ENCODE measurements around the gene MLF2. TPM values are rescaled to one million over a fixed set of nuclear protein-coding genes. Genes with fewer than 3 reads are reported as not detected.
"Not testable (repeated sequence)": the region's sequence is repeated elsewhere in the genome, so short reads cannot be mapped to it uniquely, and the experiment has no call there.

Gene MLF2
- total and polyA plus RNA-seq, 5 donors = 123 to 146 (median 132) TPM

GRCh38 chr12:6745741-6746525 is 7.0 kb downstream of the MLF2 start:
- Histone ChIP-seq H3K27ac (ENCODE audit: low read length) (no peak overlapping the region), H3K4me3 (ENCODE audit: low read length) (no peak overlapping the region), H3K9me3 (ENCODE audit: control insufficient read depth, low read length) (no peaks in the 10 kb centered on the region), H3K4me1 (ENCODE audit: control insufficient read depth, insufficient read depth, low read length) (no peaks in the 10 kb centered on the region), H3K27me3 (ENCODE audit: control insufficient read depth, insufficient read depth) (no peaks in the 10 kb centered on the region)
- 61% methylated on average over 13 of the region's 13 CpGs for WGBS
- ATAC-seq = peak; percentile 15 to 30
- DNase-seq = no peak
- intact Hi-C loops (cut with DNase I) = no loop called here

DNA sequence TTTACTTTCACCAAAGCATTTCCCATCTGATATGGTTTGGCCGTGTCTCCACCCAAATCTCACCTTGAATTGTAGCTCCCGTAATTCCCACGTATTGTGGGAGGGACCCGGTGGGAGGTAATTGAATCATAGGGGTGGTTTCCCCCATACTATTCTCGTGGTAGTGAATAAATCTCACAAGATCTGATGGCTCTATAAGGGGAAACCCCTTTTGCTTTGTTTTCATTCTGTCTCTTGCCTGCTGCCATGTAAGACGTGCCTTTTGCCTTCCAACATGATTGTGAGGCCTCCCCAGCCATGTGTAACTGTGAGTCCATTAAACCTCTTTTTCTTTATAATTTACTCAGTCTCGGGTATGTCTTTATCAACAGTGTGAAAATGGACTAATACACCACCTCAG is 9.6 kb downstream of the MLF2 start:
- H3K9me3 ChIP-seq (ENCODE audit: control insufficient read depth, low read length); H3K4me3 ChIP-seq (ENCODE audit: low read length); H3K4me1 ChIP-seq (ENCODE audit: control insufficient read depth, insufficient read depth, low read length); ATAC-seq; H3K27me3 ChIP-seq (ENCODE audit: control insufficient read depth, insufficient read depth); H3K27ac ChIP-seq (ENCODE audit: low read length); DNase-seq; intact Hi-C loops (cut with DNase I): not testable (repeated sequence)
- WGBS = 73% methylated on average over 7 of the region's 7 CpGs

- H3K9me3 ChIP-seq (ENCODE audit: control insufficient read depth, low read length) = no peaks in the 10 kb centered on the region
- WGBS = 84% methylated on average over 3 of the region's 3 CpGs
- intact Hi-C loops (cut with DNase I) = no loop called here
- DNase-seq = no peak
- H3K4me1 ChIP-seq (ENCODE audit: control insufficient read depth, insufficient read depth, low read length) = no peaks in the 10 kb centered on the region
- no peak overlapping the region for H3K4me3 ChIP-seq (ENCODE audit: low read length)
- H3K27me3 ChIP-seq (ENCODE audit: control insufficient read depth, insufficient read depth) = no peaks in the 10 kb centered on the region
- H3K27ac ChIP-seq (ENCODE audit: low read length) = no peak overlapping the region
- no peak for ATAC-seq
Observed at GRCh38 chr12:6742834-6743233, 10.1 kb downstream of the MLF2 start.

GRCh38 chr12:6742080-6742479 is 10.9 kb downstream of the MLF2 start:
- H3K9me3 ChIP-seq (ENCODE audit: control insufficient read depth, low read length); H3K4me1 ChIP-seq (ENCODE audit: control insufficient read depth, insufficient read depth, low read length); DNase-seq; H3K27me3 ChIP-seq (ENCODE audit: control insufficient read depth, insufficient read depth); ATAC-seq; H3K4me3 ChIP-seq (ENCODE audit: low read length); H3K27ac ChIP-seq (ENCODE audit: low read length); intact Hi-C loops (cut with DNase I): not testable (repeated sequence)
- 69% methylated on average over 12 of the region's 12 CpGs for WGBS

- Histone ChIP-seq H3K4me1 (ENCODE audit: control insufficient read depth, insufficient read depth, low read length) (no peaks in the 10 kb centered on the region), H3K27ac (ENCODE audit: low read length) (no peak overlapping the region), H3K4me3 (ENCODE audit: low read length) (no peak overlapping the region), H3K27me3 (ENCODE audit: control insufficient read depth, insufficient read depth) (no peaks in the 10 kb centered on the region), H3K9me3 (ENCODE audit: control insufficient read depth, low read length) (no peaks in the 10 kb centered on the region)
- intact Hi-C loops (cut with DNase I) = loop anchor here in 1 of 4 donors (5.0 to 10.0 kb wide), 2 partner anchors 48 to 91 kb away; partner anchors contain the start of genes CD4 and P3H3
- ATAC-seq (no peak), DNase-seq (no peak)
- 96% methylated on average over 5 of the region's 5 CpGs for WGBS
Observed at GRCh38 chr12:6736754-6737153, 16.2 kb downstream of the MLF2 start.

DNA sequence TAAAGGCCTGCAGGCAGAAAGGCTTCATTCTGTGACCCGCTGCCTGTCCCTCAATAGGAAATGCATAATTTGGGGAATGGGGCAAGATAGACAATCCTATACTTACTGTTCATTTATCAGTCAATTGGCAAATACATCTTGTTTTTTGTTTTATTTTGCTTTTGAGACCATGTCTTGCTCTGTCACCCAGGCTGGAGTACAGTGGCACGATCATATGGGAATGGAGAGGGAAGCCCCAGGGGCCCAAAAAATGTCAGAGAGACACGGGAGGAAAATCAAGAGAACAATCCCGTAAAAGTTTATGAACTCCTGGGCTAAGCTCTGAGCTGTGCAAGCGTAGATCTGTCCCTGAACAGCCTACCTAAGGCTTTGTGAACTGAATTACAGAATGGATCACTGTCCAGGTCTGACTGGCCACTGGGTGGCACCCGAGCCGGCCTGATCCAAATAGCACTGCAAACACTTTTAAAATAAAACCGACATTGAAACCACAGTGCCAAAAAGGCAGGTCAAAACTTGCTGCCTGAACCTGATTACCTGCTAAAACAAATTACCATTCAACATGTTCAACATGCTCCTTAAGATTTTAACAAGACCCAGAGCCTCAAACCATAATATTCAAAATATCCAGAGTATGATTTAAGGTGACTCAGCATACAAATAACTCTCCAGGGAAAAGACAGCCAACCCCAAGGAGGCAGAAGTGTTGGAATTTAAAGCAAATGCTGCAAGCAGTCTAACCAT is 17.3 kb downstream of the MLF2 start:
- 37% methylated on average over 8 of the region's 8 CpGs for WGBS
- peak; percentile 88 to 91 for ATAC-seq
- Histone ChIP-seq H3K9me3 (ENCODE audit: control insufficient read depth, low read length) (no peaks in the 10 kb centered on the region), H3K4me3 (ENCODE audit: low read length) (no peak overlapping the region), H3K27ac (ENCODE audit: low read length) (no peak overlapping the region), H3K4me1 (ENCODE audit: control insufficient read depth, insufficient read depth, low read length) (no peaks in the 10 kb centered on the region), H3K27me3 (ENCODE audit: control insufficient read depth, insufficient read depth) (no peaks in the 10 kb centered on the region)
- DNase-seq = peak; percentile 58 to 90 (median 85)
- intact Hi-C loops (cut with DNase I) = loop anchor here in 1 of 4 donors (5.0 to 10.0 kb wide), 2 partner anchors 49 to 92 kb away; partner anchors contain the start of genes CD4 and P3H3

DNA sequence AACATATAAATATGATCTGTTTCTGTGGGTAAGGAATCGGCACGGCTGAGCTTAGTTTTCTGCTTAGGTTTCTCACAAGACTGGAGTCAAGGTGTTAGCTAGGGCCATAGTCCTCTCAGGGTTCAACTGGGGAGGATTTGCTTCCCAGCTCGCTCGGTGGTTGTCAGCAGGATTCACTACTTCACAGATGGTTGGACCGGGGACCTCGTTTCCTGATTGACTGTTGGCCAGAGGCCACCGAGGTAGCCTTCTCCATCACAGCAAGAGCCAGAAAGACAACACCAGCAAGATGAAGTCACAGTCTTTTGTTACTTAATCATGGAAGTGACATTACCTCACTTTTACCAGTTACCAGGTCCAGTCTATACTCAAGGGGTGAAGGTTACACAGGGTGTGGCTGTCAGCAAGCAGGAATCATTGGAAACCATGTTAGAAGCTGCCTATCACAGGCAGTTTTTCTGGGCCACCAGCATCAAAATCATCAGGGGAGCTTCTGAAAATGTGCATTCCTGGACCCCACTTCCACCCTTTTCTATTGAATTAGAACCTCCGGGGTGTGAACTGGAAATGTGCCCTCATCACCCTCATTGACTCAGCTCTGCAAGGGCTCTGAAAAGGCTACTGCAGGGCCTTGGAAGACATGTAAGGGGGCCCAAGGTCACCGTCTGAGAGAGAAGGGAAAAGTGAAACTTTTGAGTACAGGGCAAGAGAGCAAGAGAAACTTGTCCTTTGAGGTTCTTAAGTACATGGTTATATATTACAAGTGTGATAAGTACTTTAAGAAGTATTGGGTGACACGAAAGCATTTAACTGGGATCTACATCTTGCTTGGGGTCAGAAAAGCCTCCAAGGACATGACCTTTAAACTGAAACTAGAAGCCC is 18.2 kb downstream of the MLF2 start:
- Histone ChIP-seq H3K27me3 (ENCODE audit: control insufficient read depth, insufficient read depth) (no peaks in the 10 kb centered on the region), H3K9me3 (ENCODE audit: control insufficient read depth, low read length) (no peaks in the 10 kb centered on the region), H3K4me1 (ENCODE audit: control insufficient read depth, insufficient read depth, low read length) (no peaks in the 10 kb centered on the region), H3K4me3 (ENCODE audit: low read length) (no peak overlapping the region), H3K27ac (ENCODE audit: low read length) (no peak overlapping the region)
- ATAC-seq (no peak), DNase-seq (no peak)
- 68% methylated on average over 10 of the region's 10 CpGs for WGBS
- intact Hi-C loops (cut with DNase I) = loop anchor here in 1 of 4 donors (5.0 to 10.0 kb wide), 2 partner anchors 50 to 93 kb away; partner anchors contain the start of genes CD4 and P3H3

DNA sequence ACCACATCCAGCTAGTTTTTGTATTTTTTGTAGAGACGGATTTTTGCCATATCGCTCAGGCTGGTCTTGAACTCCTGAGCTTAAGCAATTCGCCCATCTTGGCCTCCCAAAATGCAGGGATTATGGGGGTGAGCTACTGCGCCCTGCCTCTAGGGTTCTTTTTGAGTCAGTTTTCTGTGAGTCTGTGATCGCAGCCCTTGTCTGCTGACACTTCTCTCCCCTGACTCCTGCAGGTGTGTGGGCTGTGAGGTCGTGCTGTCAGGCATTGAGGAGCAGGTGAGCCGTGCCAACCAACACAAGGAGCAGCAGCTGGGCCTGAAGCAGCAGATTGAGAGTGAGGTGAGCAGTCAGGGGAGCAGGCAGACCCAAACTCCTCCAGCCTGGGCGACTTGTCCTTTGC is 22.8 kb downstream of the MLF2 start:
- Histone ChIP-seq H3K4me3 (ENCODE audit: low read length) (no peak overlapping the region), H3K27me3 (ENCODE audit: control insufficient read depth, insufficient read depth) (no peaks in the 10 kb centered on the region), H3K4me1 (ENCODE audit: control insufficient read depth, insufficient read depth, low read length) (no peaks in the 10 kb centered on the region), H3K9me3 (ENCODE audit: control insufficient read depth, low read length) (no peaks in the 10 kb centered on the region), H3K27ac (ENCODE audit: low read length) (no peak overlapping the region)
- intact Hi-C loops (cut with DNase I) = loop anchor here in 1 of 4 donors (10.0 kb wide), 1 partner anchor 55 kb away; the partner anchor contains the start of gene CD4
- 92% methylated on average over 8 of the region's 8 CpGs for WGBS
- DNase-seq (no peak), ATAC-seq (no peak)

GRCh38 chr12:6729186-6729585 is 23.8 kb downstream of the MLF2 start:
- no peaks in the 10 kb centered on the region for H3K27me3 ChIP-seq (ENCODE audit: control insufficient read depth, insufficient read depth)
- no peak for ATAC-seq

DNA sequence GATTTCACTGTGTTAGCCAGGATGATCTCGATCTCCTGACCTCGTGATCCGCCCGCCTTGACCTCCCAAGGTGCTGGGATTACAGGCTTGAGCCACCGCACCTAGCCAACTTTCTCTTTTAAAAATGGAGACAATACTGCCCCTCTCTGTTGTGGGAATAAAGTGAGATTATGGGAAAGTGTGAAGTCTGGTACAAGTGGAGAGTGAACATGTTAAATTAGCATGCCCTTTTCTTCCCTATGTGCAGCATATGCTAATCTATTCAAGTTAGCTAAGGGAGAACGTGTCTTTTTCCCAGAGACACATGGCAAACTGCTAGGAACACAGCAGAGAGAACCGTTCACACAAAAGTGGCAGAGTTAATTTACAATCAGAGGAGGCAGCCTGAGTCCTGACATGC is 27.6 kb downstream of the MLF2 start:
- intact Hi-C loops (cut with DNase I) = no loop called here
- Histone ChIP-seq H3K27me3 (ENCODE audit: control insufficient read depth, insufficient read depth) (no peaks in the 10 kb centered on the region), H3K4me1 (ENCODE audit: control insufficient read depth, insufficient read depth, low read length) (peaks cover 4% of the 10 kb centered on the region), H3K9me3 (ENCODE audit: control insufficient read depth, low read length) (no peaks in the 10 kb centered on the region), H3K27ac (ENCODE audit: low read length) (no peak overlapping the region), H3K4me3 (ENCODE audit: low read length) (no peak overlapping the region)
- DNase-seq (no peak), ATAC-seq (no peak)
- 95% methylated on average over 7 of the region's 7 CpGs for WGBS

More at GRCh38 chr12:6729186-6729585, 23.8 kb downstream of the MLF2 start:
- Histone ChIP-seq H3K9me3 (ENCODE audit: control insufficient read depth, low read length) (no peaks in the 10 kb centered on the region), H3K4me3 (ENCODE audit: low read length) (no peak overlapping the region), H3K4me1 (ENCODE audit: control insufficient read depth, insufficient read depth, low read length) (peaks cover 4% of the 10 kb centered on the region), H3K27ac (ENCODE audit: low read length) (no peak overlapping the region)
- 91% methylated on average over 18 of the region's 18 CpGs for WGBS
- DNase-seq = no peak
- intact Hi-C loops (cut with DNase I) = no loop called here
